Ureter (tissue), 1 donor: ENCODE data around the gene DHX40. TPM values are rescaled to one million over a fixed set of nuclear protein-coding genes. Genes with fewer than 3 reads are reported as not detected.
A peak's percentile ranks its signal among the peaks of the same experiment; 100 is the strongest.
"Not testable (repeated sequence)": the region's sequence is repeated elsewhere in the genome, so short reads cannot be mapped to it uniquely, and the experiment has no call there.

Source experiments
- DNase-seq: peaks from one replicate; pipeline ENCODE4 v3.0.0-alpha.2; 2020; ENCODE audit warnings: low spot score
- total RNA-seq: library from RNA; stranded (reverse); gene quantifications from one replicate; pipeline ENCODE4 v1.2.4, GENCODE V29; 2023
- donor health status: DM: yes; HTN: yes; CAD: no.

Gene DHX40
- total RNA-seq, 1 donor from 2014 or later = 30.4 TPM

DNA sequence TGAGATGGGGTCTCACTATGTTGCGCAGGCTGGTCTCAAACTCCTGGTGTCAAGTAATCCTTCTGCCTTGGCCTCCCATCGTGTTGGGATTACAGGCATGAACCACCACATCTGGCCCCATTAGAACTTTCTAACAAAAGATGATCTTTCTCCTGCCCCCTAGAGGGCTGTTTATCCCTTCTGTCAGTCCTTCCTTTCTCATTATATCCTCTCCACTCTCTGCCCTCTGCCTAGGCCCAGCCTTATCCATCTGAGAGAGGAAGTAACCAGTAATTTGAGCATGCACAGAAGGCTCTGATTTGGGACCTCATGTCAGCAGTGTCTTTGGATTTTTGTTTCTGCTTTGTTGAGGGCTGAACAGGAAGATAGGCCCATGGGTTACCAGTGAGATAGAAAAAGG, 4.4 kb upstream of the DHX40 start:
- DNase-seq = no peak

- DNase-seq = peak; percentile 53
Observed at GRCh38 chr17:59565959-59566324, 532 bp downstream of the DHX40 start.

- not testable (repeated sequence) for DNase-seq
Observed at GRCh38 chr17:59569151-59569550, 3.7 kb downstream of the DHX40 start.

DNA sequence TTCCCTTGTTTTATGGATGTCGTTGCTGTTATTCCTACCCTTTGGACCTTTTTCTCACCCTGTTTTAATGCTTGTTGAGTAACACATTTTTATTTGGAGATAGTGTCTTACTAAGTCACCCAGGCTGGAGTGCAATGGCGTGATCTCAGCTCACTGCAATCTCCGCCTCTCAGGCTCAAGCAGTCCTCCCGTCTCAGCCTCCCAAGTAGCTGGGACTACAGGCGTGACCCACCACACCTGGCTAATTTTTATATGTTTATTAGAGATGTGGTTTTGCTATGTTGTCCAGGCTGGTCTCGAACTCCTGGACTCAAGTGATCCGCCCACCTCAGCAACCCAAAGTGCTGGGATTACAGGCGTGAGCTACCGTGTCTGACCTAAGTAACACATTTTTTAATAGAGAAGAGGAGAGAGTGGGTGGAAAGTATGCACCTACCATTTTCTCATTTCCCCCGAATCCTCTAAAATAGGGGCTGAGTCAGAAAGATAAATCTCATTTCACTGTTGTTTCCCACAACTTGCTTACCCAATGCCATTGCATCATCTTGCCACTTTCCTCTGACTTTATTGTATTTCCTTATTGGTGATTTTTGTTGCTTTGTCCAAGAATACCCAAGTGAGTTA, 7.0 kb downstream of the DHX40 start:
- no peak for DNase-seq

DNA sequence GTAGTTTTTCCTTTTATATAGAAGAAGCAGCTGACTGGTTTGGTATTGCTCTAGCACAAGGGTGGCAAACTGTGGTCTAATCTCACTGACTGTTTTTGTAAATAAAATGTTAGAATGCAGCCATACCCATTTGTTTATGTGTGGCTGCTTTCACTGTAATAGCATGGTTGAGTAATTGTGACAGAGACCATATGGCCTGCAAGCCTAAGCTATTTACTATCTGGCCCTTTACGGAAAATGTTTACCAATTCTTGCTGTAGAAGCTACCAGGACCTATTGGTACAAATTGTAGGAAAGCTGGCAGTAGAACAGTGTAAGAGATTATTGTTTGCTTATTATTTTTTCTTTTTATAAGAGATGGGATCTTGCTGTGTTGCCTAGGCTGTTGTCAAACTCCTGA, 18.8 kb downstream of the DHX40 start:
- not testable (repeated sequence) for DNase-seq

GRCh38 chr17:59600169-59600568, 34.8 kb downstream of the DHX40 start:
- no peak for DNase-seq

- no peak for DNase-seq
Observed at GRCh38 chr17:59601130-59601529, 35.7 kb downstream of the DHX40 start.

GRCh38 chr17:59607061-59607460, 41.7 kb downstream of the DHX40 start:
- no peak for DNase-seq

GRCh38 chr17:59607817-59608403, 42.5 kb downstream of the DHX40 start:
- no peak for DNase-seq

- no peak for DNase-seq
Observed at GRCh38 chr17:59611503-59611902, 46.1 kb downstream of the DHX40 start.

GRCh38 chr17:59616253-59616920, 51.0 kb downstream of the DHX40 start:
- DNase-seq = no peak

DNA sequence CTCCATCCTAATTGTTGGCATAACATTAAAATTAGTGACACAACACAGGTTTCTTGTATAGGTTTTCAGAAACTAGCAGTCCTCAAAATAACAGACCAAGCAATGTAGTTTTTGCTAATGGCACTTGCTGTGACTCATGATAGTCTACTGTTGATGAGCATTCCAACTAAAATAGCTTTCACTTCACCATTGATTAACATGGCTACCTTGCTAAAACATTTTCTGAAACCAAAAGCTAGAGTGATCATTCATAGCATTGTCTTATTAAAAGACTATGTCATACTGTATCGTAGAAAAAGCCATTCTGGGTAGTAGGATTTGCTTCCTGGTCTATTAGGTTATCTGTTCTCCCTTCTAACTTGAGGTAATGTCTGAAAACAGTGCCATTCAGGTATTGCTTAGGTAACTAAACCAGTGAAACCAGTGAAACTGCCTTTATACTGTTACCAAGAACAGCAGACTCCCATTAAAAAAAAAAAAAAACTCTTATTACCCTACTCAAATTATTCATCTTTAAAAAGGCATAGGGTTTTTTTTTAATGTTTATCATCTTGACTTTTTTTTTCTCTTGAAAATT, 51.8 kb downstream of the DHX40 start:
- no peak for DNase-seq

DNA sequence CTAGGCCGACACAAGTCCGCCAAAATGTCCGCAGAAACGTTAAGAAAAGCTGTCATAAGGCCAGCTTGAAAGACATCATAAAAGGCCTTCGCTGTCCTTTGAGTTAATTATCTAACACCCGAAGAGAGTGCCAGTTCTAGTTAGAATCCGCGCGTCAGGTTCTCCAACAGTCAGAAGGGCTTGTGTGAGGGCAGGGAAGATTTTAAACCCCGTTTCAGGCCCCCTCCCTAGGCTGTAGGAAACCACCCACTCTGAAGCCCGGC, 53.6 kb downstream of the DHX40 start:
- DNase-seq = no peak

GRCh38 chr17:59619298-59620063, 54.1 kb downstream of the DHX40 start, which contains the start of gene CLTC:
Gene CLTC, plus strand, starts transcription at chr17:59619895. Its CDS starts 237 bp downstream, at chr17:59620132.
- peak; percentile 94 for DNase-seq

- no peak for DNase-seq
Observed at GRCh38 chr17:59620064-59620359, 54.6 kb downstream of the DHX40 start.

GRCh38 chr17:59620518-59621259, 55.3 kb downstream of the DHX40 start:
- DNase-seq = peak; percentile 50

DNA sequence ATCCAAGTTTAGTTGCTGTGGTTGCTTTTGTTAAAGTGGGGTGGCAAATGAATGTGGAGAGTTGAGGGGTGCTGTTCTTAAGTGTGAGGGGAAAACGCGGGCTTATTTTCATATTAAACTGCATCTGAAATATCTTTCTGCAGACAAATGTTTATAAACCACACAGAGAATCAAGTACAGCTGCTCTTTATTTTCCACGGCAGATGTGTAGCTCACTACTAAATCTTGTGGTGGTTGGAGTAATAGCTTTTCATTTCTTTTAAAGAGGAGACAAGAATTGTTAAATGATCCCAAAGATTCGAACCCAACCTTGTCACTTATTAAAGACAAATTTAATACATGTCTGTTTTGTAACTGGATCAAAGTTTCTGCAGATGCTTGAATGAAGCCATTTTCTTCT, 56.4 kb downstream of the DHX40 start:
- DNase-seq = no peak

GRCh38 chr17:59623151-59623550, 57.7 kb downstream of the DHX40 start:
- no peak for DNase-seq

DNA sequence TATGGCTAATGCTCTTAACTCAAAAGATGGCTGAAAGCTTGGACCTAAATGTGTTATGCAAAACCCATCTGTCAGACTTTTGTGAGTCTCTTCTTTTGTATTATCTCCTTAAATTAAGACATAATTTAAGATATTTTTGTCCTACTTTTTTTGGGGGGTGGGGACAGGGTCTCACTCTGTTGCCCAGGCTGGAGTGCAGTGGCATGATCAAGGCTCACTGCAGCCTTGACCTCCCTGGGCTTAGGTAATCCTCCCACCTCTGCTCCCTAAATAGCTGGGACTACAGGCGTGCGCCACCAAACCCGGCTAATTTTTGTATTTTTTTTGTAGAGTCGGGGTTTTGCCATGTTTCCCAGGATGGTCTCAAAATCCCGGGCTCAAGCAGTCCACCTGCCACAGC, 61.3 kb downstream of the DHX40 start:
- no peak for DNase-seq

DNA sequence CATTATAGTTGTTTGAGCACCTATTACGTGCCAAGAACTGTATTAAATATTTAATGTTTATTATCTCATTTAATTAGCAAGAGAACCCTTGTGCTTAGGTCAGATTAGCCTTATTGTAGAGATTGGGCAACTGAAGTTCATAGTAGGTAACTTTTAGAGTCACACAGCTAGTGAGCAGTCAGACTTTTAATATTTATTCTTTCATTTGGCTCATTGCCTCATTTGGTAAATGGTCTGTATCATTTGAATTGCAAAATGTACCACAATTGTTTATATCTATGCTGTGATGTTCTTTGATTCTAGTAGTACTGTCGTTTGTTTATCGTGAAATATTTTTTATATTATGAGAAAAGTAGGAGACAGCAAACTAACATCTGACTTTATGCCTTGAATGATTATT, 61.9 kb downstream of the DHX40 start:
- no peak for DNase-seq

GRCh38 chr17:59627770-59628171, 62.4 kb downstream of the DHX40 start:
- no peak for DNase-seq

DNA sequence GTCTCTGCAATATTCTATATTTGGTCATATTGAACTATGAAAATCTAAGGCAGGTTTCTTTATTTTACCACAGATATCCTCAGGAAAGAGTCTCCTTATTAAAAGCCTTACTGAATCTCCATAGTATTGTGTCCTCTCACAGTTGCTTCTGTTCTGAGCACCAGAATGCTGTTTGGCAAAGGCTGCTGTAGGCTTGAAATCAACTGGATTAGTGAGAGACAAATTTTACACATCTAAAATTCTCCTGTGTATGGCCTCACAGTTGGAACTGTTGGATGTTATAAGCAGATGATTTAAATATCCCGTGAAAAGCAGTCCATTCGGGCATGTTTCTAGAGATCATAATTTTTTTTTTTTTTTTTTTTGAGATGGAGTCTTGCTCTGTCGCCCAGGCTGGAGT, 63.8 kb downstream of the DHX40 start:
- DNase-seq = no peak
